ENCODE measurements around the gene UBE2J1.

The UBE2J1 gene

GRCh38 chr6:89361171-89361570 lies 8.6 kb upstream of the UBE2J1 start:
- no peak for DNase-seq (ENCODE audit: low spot score)

- DNase-seq (ENCODE audit: low spot score), result no peak
Observed at GRCh38 chr6:89360415-89360999, 8.0 kb upstream of the UBE2J1 start.

- DNase-seq (ENCODE audit: low spot score), result no peak
Observed at GRCh38 chr6:89359561-89359960, 7.0 kb upstream of the UBE2J1 start.

- DNase-seq (ENCODE audit: low spot score), result peak; percentile 24
Observed at GRCh38 chr6:89357390-89357789, 4.9 kb upstream of the UBE2J1 start.

- no peak for DNase-seq (ENCODE audit: low spot score)
Observed at GRCh38 chr6:89356642-89357170, 4.2 kb upstream of the UBE2J1 start.

- DNase-seq (ENCODE audit: low spot score), result no peak
Observed at GRCh38 chr6:89355511-89356194, 3.1 kb upstream of the UBE2J1 start.

GRCh38 chr6:89353702-89354392 lies 1.3 kb upstream of the UBE2J1 start:
- DNase-seq (ENCODE audit: low spot score), result no peak

GRCh38 chr6:89353118-89353556 lies 615 bp upstream of the UBE2J1 start:
- peak; percentile 11 for DNase-seq (ENCODE audit: low spot score)

- no peak for DNase-seq (ENCODE audit: low spot score)
Observed at GRCh38 chr6:89351671-89352277, 748 bp downstream of the UBE2J1 start.

- DNase-seq (ENCODE audit: low spot score), result no peak
Observed at GRCh38 chr6:89350281-89350966, 2.1 kb downstream of the UBE2J1 start.

- DNase-seq (ENCODE audit: low spot score), result no peak
Observed at GRCh38 chr6:89348372-89348771, 4.2 kb downstream of the UBE2J1 start.

- no peak for DNase-seq (ENCODE audit: low spot score)
Observed at GRCh38 chr6:89347825-89348224, 4.7 kb downstream of the UBE2J1 start.

GRCh38 chr6:89346433-89346832 lies 6.1 kb downstream of the UBE2J1 start:
- no peak for DNase-seq (ENCODE audit: low spot score)

GRCh38 chr6:89339565-89339964 lies 13.0 kb downstream of the UBE2J1 start:
- DNase-seq (ENCODE audit: low spot score), result no peak

- no peak for DNase-seq (ENCODE audit: low spot score)
Observed at GRCh38 chr6:89335164-89335563, 17.4 kb downstream of the UBE2J1 start.

GRCh38 chr6:89330910-89331309 lies 21.6 kb downstream of the UBE2J1 start:
- no peak for DNase-seq (ENCODE audit: low spot score)

GRCh38 chr6:89328976-89329375 lies 23.5 kb downstream of the UBE2J1 start:
- DNase-seq (ENCODE audit: low spot score), result no peak

GRCh38 chr6:89324304-89324703 lies 28.2 kb downstream of the UBE2J1 start:
- DNase-seq (ENCODE audit: low spot score), result no peak

- no peak for DNase-seq (ENCODE audit: low spot score)
Observed at GRCh38 chr6:89323511-89323971, 29.0 kb downstream of the UBE2J1 start.

- no peak for DNase-seq (ENCODE audit: low spot score)
Observed at GRCh38 chr6:89321131-89321970, 31.2 kb downstream of the UBE2J1 start.

GRCh38 chr6:89320012-89320559 lies 32.4 kb downstream of the UBE2J1 start:
- DNase-seq (ENCODE audit: low spot score), result no peak
